Endothelial cell of umbilical vein (primary cell): ENCODE measurements around the gene MACROD2.

ENCODE experiments used
- FOS ChIP-seq: IDR thresholded peaks from 2 replicates; pipeline ENCODE4 v1.6.1; 2011; ENCODE audit warnings: mild to moderate bottlenecking, low read length, moderate library complexity, borderline replicate concordance; ENCODE audit not compliant: insufficient read depth
- GATA2 ChIP-seq: IDR thresholded peaks from 2 replicates; pipeline ENCODE4 v1.7.0; 2011; ENCODE audit warnings: low read depth, mild to moderate bottlenecking, moderate library complexity, mixed read lengths, low read length; ENCODE audit not compliant: insufficient read length, insufficient read depth
- POLR2A ChIP-seq: IDR thresholded peaks from 2 replicates; pipeline ENCODE4 v1.6.1; 2012; ENCODE audit warnings: low read depth, mild to moderate bottlenecking, control low read depth, low read length
- POLR2AphosphoS5 ChIP-seq: IDR thresholded peaks from 2 replicates; pipeline ENCODE4 v1.6.1; 2012; ENCODE audit warnings: low read depth, mild to moderate bottlenecking, control low read depth, low read length, moderate library complexity; ENCODE audit not compliant: insufficient read depth
- TF ChIP-seq, protein P1 (sequence below), 2 donors: IDR thresholded peaks; 1 replicate in 1 of 2; 2 replicates in 1 of 2; pipeline ENCODE4 v1.5.1; 2011; ENCODE audit warnings: low read length in 2 of 2, mild to moderate bottlenecking in 2 of 2, moderate library complexity in 2 of 2, control low read depth in 1 of 2, inconsistent platforms in 1 of 2, low read depth in 1 of 2; ENCODE audit not compliant: insufficient read depth in 1 of 2; ENCODE audit errors: extremely low read depth in 1 of 2

GRCh38 chr20:15863735-15864134 lies 1868.4 kb downstream of the MACROD2 start:
- TF ChIP-seq POLR2A (no peak), POLR2AphosphoS5 (no peak), GATA2 (no peak), FOS (no peak)
- TF ChIP-seq, protein P1, sequence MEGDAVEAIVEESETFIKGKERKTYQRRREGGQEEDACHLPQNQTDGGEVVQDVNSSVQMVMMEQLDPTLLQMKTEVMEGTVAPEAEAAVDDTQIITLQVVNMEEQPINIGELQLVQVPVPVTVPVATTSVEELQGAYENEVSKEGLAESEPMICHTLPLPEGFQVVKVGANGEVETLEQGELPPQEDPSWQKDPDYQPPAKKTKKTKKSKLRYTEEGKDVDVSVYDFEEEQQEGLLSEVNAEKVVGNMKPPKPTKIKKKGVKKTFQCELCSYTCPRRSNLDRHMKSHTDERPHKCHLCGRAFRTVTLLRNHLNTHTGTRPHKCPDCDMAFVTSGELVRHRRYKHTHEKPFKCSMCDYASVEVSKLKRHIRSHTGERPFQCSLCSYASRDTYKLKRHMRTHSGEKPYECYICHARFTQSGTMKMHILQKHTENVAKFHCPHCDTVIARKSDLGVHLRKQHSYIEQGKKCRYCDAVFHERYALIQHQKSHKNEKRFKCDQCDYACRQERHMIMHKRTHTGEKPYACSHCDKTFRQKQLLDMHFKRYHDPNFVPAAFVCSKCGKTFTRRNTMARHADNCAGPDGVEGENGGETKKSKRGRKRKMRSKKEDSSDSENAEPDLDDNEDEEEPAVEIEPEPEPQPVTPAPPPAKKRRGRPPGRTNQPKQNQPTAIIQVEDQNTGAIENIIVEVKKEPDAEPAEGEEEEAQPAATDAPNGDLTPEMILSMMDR (IDR thresholded peaks at IDR 0.05; ENCODE audit: extremely low read depth in 1 of 2, insufficient read depth in 1 of 2, low read depth in 1 of 2, low read length in 2 of 2) = no peak
